HepG2 (cell line): Measurements from ENCODE around the gene PRR30. TPM values are rescaled to one million over a fixed set of nuclear protein-coding genes. Genes with fewer than 3 reads are reported as not detected.

ENCODE experiments used
- BRCA1 ChIP-seq: sonication (generic); formaldehyde crosslinking; IDR thresholded peaks from 2 replicates; pipeline ENCODE4 v1.4.0; 2020; ENCODE audit warnings: missing genetic modification reagents
- CAMTA2 ChIP-seq: sonication (generic); formaldehyde crosslinking; IDR thresholded peaks from 2 replicates; pipeline ENCODE4 v1.4.0; 2020; ENCODE audit warnings: mild to moderate bottlenecking, missing genetic modification reagents, borderline replicate concordance
- CHD4 ChIP-seq: fragments of 200-600 bp; sonication (generic); IDR thresholded peaks from 2 replicates; pipeline ENCODE4 v1.7.0; 2017; ENCODE audit warnings: mild to moderate bottlenecking, low read length, borderline replicate concordance
- FOXP4 ChIP-seq: sonication (generic); formaldehyde crosslinking; IDR thresholded peaks from 2 replicates; pipeline ENCODE4 v1.4.0; 2020; ENCODE audit warnings: missing genetic modification reagents
- HMG20A ChIP-seq: IDR thresholded peaks from 2 replicates; pipeline ENCODE4 v1.6.1; 2016; ENCODE audit warnings: borderline replicate concordance
- KLF6 ChIP-seq: IDR thresholded peaks from 2 replicates; pipeline ENCODE4 v1.8.0; 2016; ENCODE audit warnings: missing biosample characterization, missing genetic modification reagents
- PITX1 ChIP-seq: sonication (generic); formaldehyde crosslinking; IDR thresholded peaks from 2 replicates; pipeline ENCODE4 v1.5.1; 2020; ENCODE audit warnings: mild to moderate bottlenecking, missing genetic modification reagents
- POLR2A ChIP-seq, 2 experiments: IDR thresholded peaks; 2 replicates each; pipeline ENCODE4 v1.6.1; 2011; ENCODE audit warnings: low read depth in 2 of 2, low read length in 2 of 2, mild to moderate bottlenecking in 1 of 2, moderate library complexity in 1 of 2; ENCODE audit not compliant: insufficient read depth in 1 of 2
- SNAI1 ChIP-seq: sonication (generic); formaldehyde crosslinking; IDR thresholded peaks from 2 replicates; pipeline ENCODE4 v1.5.0; 2020; ENCODE audit warnings: mild to moderate bottlenecking, missing genetic modification reagents, borderline replicate concordance
- SP1 ChIP-seq, 2 experiments: fragments of 450-650 bp in 1 of 2; sonication (generic) in 1 of 2; formaldehyde crosslinking in 1 of 2; IDR thresholded peaks; 2 replicates each; pipeline versions ENCODE4 v1.4.0 to v1.6.1; 2016 to 2020; ENCODE audit warnings: missing genetic modification reagents in 1 of 2
- TAF1 ChIP-seq: sonication (generic); formaldehyde crosslinking; IDR thresholded peaks from 2 replicates; pipeline ENCODE4 v1.4.0; 2020; ENCODE audit warnings: missing genetic modification reagents
- ZBTB42 ChIP-seq: sonication (generic); formaldehyde crosslinking; IDR thresholded peaks from 2 replicates; pipeline ENCODE4 v1.5.0; 2020; ENCODE audit warnings: mild to moderate bottlenecking, missing genetic modification reagents
- ZNF24 ChIP-seq: fragments of 450-650 bp; IDR thresholded peaks from 2 replicates; pipeline ENCODE4 v1.6.1; 2017; ENCODE audit warnings: antibody characterized with exemption, mild to moderate bottlenecking
- ZNF468 ChIP-seq: sonication (generic); formaldehyde crosslinking; IDR thresholded peaks from 2 replicates; pipeline ENCODE4 v1.8.0; 2022; ENCODE audit warnings: mild to moderate bottlenecking, moderate library complexity, missing genetic modification reagents
- ZNF598 ChIP-seq: sonication (generic); formaldehyde crosslinking; IDR thresholded peaks from 2 replicates; pipeline ENCODE4 v1.5.1; 2020; ENCODE audit warnings: mild to moderate bottlenecking, missing genetic modification reagents, borderline replicate concordance
- ZNF616 ChIP-seq: sonication (generic); formaldehyde crosslinking; IDR thresholded peaks from 2 replicates; pipeline ENCODE4 v1.5.0; 2020; ENCODE audit warnings: low read depth, mild to moderate bottlenecking, missing genetic modification reagents
- ZNF709 ChIP-seq: sonication (generic); formaldehyde crosslinking; IDR thresholded peaks from 2 replicates; pipeline ENCODE4 v1.5.0; 2020; ENCODE audit warnings: mild to moderate bottlenecking, missing genetic modification reagents
- ZNF75D ChIP-seq: sonication (generic); formaldehyde crosslinking; IDR thresholded peaks from 2 replicates; pipeline ENCODE4 v1.8.1; 2023; ENCODE audit warnings: missing genetic modification reagents, mild to moderate bottlenecking, borderline replicate concordance
- polyA plus RNA-seq, 8 experiments: library from polyadenylated mRNA; depleted of rRNA in 3 of 8; stranded (reverse) in 7 of 8; unstranded in 1 of 8; fragments of >200 nt; fragmentation: Illumina TruSeq in 4 of 8; extraction: Trizol in 4 of 8; gene quantifications; 2 replicates each; pipeline versions ENCODE4 v1.2.1 to v1.2.3, GENCODE V29; 2011 to 2016; ENCODE audit warnings: low read depth in 4 of 8, missing spikeins in 1 of 8, mixed read lengths in 1 of 8; ENCODE audit not compliant: insufficient read depth in 1 of 8
- total RNA-seq, 5 experiments: library from RNA; depleted of rRNA; stranded (reverse); fragments of >200 nt; fragmentation: Illumina TruSeq; extraction: Trizol; gene quantifications; 2 replicates each; pipeline ENCODE4 v1.2.3, GENCODE V29; 2016; ENCODE audit warnings: low read depth in 1 of 5
- TF ChIP-seq, protein P1 (sequence below): sonication (generic); formaldehyde crosslinking; IDR thresholded peaks from 2 replicates; pipeline ENCODE4 v1.5.1; 2020; ENCODE audit warnings: missing genetic modification reagents, mild to moderate bottlenecking, borderline replicate concordance
- TF ChIP-seq, protein P2 (sequence below): sonication (generic); formaldehyde crosslinking; IDR thresholded peaks from 2 replicates; pipeline ENCODE4 v1.8.1; 2023; ENCODE audit warnings: mild to moderate bottlenecking, missing genetic modification reagents
- TF ChIP-seq, protein P3 (sequence below): IDR thresholded peaks from 2 replicates; pipeline ENCODE4 v1.6.1; 2016; ENCODE audit warnings: control low read depth

Gene PRR30
- total and polyA plus RNA-seq, 2 of the 13 experiments (the other 11 are each of a cell fraction or from before 2014, with no cell fraction given) = not detected

DNA sequence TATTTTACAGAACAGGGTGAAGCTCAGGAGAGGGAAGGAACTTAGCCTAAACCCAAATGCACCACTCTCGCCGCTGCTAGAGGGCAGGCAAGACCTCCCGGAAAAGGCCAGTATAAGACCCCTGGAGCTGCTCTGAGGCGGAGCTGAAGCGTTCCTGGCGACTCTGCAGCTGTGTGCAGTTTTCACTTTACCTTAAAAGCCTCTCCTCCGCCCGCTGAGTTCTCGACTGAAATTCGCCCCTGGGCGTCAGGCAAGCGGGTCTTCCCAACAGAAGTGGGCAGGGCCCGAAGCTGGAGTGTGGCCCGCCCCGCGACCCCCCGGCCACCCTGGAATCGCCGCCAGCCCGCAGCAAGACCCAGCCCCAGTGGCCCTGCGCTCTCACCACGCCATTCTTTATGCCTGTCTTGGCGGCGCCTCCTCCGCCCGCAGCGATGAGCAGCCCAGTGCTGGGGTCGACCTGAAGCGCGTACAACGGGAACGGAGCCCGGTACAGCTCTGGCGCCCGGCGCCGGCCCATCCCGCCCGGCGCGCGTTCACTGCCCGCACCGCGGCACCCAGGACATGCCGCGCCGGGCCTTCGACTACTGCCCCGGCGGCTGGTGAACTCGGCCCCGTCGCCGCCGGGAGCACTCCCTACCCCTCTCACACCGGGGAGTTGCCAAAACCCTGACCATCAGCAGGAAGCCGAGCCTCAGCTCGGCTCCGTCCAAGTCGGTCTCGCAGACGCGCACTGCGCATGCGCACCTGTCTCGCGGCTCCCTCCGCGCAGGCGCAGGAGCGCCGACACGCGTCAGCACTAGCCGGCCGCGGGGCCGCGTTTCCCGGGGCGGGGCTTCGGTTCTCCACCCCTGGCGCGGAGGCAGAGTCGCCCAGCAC lies 5.1 kb downstream of the PRR30 start, which contains the start of gene PREB (continued):
- TF ChIP-seq, protein P1, sequence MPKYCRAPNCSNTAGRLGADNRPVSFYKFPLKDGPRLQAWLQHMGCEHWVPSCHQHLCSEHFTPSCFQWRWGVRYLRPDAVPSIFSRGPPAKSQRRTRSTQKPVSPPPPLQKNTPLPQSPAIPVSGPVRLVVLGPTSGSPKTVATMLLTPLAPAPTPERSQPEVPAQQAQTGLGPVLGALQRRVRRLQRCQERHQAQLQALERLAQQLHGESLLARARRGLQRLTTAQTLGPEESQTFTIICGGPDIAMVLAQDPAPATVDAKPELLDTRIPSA (CRISPR knock-in tag) = no peak
- TF ChIP-seq HMG20A (CRISPR knock-in tag) (no peak), FOXP4 (no peak; the same call in 1 of the 2 replicates), KLF6 (CRISPR knock-in tag) (no peak; the same call in none of the 2 replicates), TAF1 (CRISPR knock-in tag) (peak; percentile 84), PITX1 (CRISPR knock-in tag) (no peak), CAMTA2 (CRISPR knock-in tag) (peak; percentile 55; the same call in 1 of the 2 replicates), POLR2A (IDR thresholded peaks at IDR 0.05; ENCODE audit: insufficient read depth in 1 of 2, low read depth in 2 of 2, low read length in 2 of 2) (peak; percentile 85 to 97), ZNF75D (CRISPR knock-in tag) (peak; percentile 16; the same call in 1 of the 2 replicates), ZNF24 (no peak), ZNF616 (CRISPR knock-in tag) (no peak), CHD4 (0 out of 2 replicates have a peak, but pooled peaks have one; percentile 10), ZNF598 (CRISPR knock-in tag) (no peak), ZBTB42 (CRISPR knock-in tag) (peak; percentile 92; the same call in 1 of the 2 replicates), BRCA1 (CRISPR knock-in tag) (no peak), SP1 (IDR thresholded peaks at IDR 0.05) (no peak), SP1 (CRISPR knock-in tag; IDR thresholded peaks at IDR 0.05) (no peak; the same call in none of the 2 replicates), ZNF709 (CRISPR knock-in tag) (no peak; the same call in 1 of the 2 replicates), SNAI1 (CRISPR knock-in tag) (no peak), ZNF468 (CRISPR knock-in tag) (no peak)
- TF ChIP-seq, protein P2, sequence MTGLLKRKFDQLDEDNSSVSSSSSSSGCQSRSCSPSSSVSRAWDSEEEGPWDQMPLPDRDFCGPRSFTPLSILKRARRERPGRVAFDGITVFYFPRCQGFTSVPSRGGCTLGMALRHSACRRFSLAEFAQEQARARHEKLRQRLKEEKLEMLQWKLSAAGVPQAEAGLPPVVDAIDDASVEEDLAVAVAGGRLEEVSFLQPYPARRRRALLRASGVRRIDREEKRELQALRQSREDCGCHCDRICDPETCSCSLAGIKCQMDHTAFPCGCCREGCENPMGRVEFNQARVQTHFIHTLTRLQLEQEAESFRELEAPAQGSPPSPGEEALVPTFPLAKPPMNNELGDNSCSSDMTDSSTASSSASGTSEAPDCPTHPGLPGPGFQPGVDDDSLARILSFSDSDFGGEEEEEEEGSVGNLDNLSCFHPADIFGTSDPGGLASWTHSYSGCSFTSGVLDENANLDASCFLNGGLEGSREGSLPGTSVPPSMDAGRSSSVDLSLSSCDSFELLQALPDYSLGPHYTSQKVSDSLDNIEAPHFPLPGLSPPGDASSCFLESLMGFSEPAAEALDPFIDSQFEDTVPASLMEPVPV = peak; percentile 81
- TF ChIP-seq, protein P3, sequence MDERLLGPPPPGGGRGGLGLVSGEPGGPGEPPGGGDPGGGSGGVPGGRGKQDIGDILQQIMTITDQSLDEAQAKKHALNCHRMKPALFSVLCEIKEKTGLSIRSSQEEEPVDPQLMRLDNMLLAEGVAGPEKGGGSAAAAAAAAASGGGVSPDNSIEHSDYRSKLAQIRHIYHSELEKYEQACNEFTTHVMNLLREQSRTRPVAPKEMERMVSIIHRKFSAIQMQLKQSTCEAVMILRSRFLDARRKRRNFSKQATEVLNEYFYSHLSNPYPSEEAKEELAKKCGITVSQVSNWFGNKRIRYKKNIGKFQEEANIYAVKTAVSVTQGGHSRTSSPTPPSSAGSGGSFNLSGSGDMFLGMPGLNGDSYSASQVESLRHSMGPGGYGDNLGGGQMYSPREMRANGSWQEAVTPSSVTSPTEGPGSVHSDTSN = no peak
